HepG2 (cell line): Measurements from ENCODE around the gene RBM45. TPM values are rescaled to one million over a fixed set of nuclear protein-coding genes. Genes with fewer than 3 reads are reported as not detected.

Experiments used
- ARNT2 ChIP-seq: sonication (generic); formaldehyde crosslinking; IDR thresholded peaks from 2 replicates; pipeline ENCODE4 v1.8.0; 2022; ENCODE audit warnings: mild to moderate bottlenecking, low read depth, missing genetic modification reagents, moderate library complexity
- ASH2L ChIP-seq: fragments of 300-600, 200-600 bp; sonication (generic); IDR thresholded peaks from 2 replicates; pipeline ENCODE4 v1.7.0; 2017; ENCODE audit warnings: low read depth, mild to moderate bottlenecking, moderate library complexity, mixed read lengths, low read length; ENCODE audit not compliant: insufficient read length
- DPF2 ChIP-seq: sonication (generic); formaldehyde crosslinking; IDR thresholded peaks from 2 replicates; pipeline ENCODE4 v1.4.0; 2020; ENCODE audit warnings: mild to moderate bottlenecking, low read depth, missing genetic modification reagents, borderline replicate concordance
- ELF1 ChIP-seq: sonication (generic); formaldehyde crosslinking; IDR thresholded peaks from 2 replicates; pipeline ENCODE4 v1.4.0; 2020; ENCODE audit warnings: missing genetic modification reagents
- KLF6 ChIP-seq: IDR thresholded peaks from 2 replicates; pipeline ENCODE4 v1.8.0; 2016; ENCODE audit warnings: missing biosample characterization, missing genetic modification reagents
- KMT2B ChIP-seq: IDR thresholded peaks from 2 replicates; pipeline ENCODE4 v1.6.1; 2016; ENCODE audit warnings: missing genetic modification reagents, missing compliant biosample characterization
- NFKBIZ ChIP-seq: IDR thresholded peaks from 2 replicates; pipeline ENCODE4 v1.6.1; 2018; ENCODE audit warnings: missing genetic modification reagents, missing compliant biosample characterization
- SNAI1 ChIP-seq: sonication (generic); formaldehyde crosslinking; IDR thresholded peaks from 2 replicates; pipeline ENCODE4 v1.5.0; 2020; ENCODE audit warnings: mild to moderate bottlenecking, missing genetic modification reagents, borderline replicate concordance
- SP2 ChIP-seq: sonication (generic); formaldehyde crosslinking; IDR thresholded peaks from 2 replicates; pipeline ENCODE4 v1.5.1; 2020; ENCODE audit warnings: mild to moderate bottlenecking, missing genetic modification reagents
- ZBTB21 ChIP-seq: sonication (generic); formaldehyde crosslinking; IDR thresholded peaks from 2 replicates; pipeline ENCODE4 v1.4.0; 2020; ENCODE audit warnings: missing genetic modification reagents
- ZFP36 ChIP-seq: fragments of 150-350 bp; IDR thresholded peaks from 2 replicates; pipeline ENCODE4 v1.6.1; 2018; ENCODE audit warnings: borderline replicate concordance, low read length, low read depth; ENCODE audit not compliant: partially characterized antibody
- ZNF253 ChIP-seq: sonication (generic); formaldehyde crosslinking; IDR thresholded peaks from 2 replicates; pipeline ENCODE4 v1.8.0; 2022; ENCODE audit warnings: mild to moderate bottlenecking, missing genetic modification reagents, borderline replicate concordance
- ZNF333 ChIP-seq: sonication (generic); formaldehyde crosslinking; IDR thresholded peaks from 2 replicates; pipeline ENCODE4 v1.4.0; 2020; ENCODE audit warnings: mild to moderate bottlenecking, missing genetic modification reagents, borderline replicate concordance
- ZNF343 ChIP-seq: sonication (generic); formaldehyde crosslinking; IDR thresholded peaks from 2 replicates; pipeline ENCODE4 v1.4.0; 2020; ENCODE audit warnings: mild to moderate bottlenecking, missing genetic modification reagents
- ZNF570 ChIP-seq: sonication (generic); formaldehyde crosslinking; IDR thresholded peaks from 2 replicates; pipeline ENCODE4 v1.4.0; 2020; ENCODE audit warnings: mild to moderate bottlenecking, missing genetic modification reagents, borderline replicate concordance
- ZNF766 ChIP-seq: sonication (generic); formaldehyde crosslinking; IDR thresholded peaks from 2 replicates; pipeline ENCODE4 v1.5.0; 2020; ENCODE audit warnings: missing genetic modification reagents, borderline replicate concordance
- polyA plus RNA-seq, 8 experiments: library from polyadenylated mRNA; depleted of rRNA in 3 of 8; stranded (reverse) in 7 of 8; unstranded in 1 of 8; fragments of >200 nt; fragmentation: Illumina TruSeq in 4 of 8; extraction: Trizol in 4 of 8; gene quantifications; 2 replicates each; pipeline versions ENCODE4 v1.2.1 to v1.2.3, GENCODE V29; 2011 to 2016; ENCODE audit warnings: low read depth in 4 of 8, missing spikeins in 1 of 8, mixed read lengths in 1 of 8; ENCODE audit not compliant: insufficient read depth in 1 of 8
- total RNA-seq, 5 experiments: library from RNA; depleted of rRNA; stranded (reverse); fragments of >200 nt; fragmentation: Illumina TruSeq; extraction: Trizol; gene quantifications; 2 replicates each; pipeline ENCODE4 v1.2.3, GENCODE V29; 2016; ENCODE audit warnings: low read depth in 1 of 5
- TF ChIP-seq, protein P1 (sequence below): sonication (generic); formaldehyde crosslinking; IDR thresholded peaks from 2 replicates; pipeline ENCODE4 v1.4.0; 2020; ENCODE audit warnings: mild to moderate bottlenecking, missing genetic modification reagents
- TF ChIP-seq, protein P2 (sequence below): sonication (generic); formaldehyde crosslinking; IDR thresholded peaks from 2 replicates; pipeline ENCODE4 v1.8.0; 2022; ENCODE audit warnings: mild to moderate bottlenecking, missing genetic modification reagents, moderate library complexity
- TF ChIP-seq, protein P3 (sequence below): sonication (generic); formaldehyde crosslinking; IDR thresholded peaks from 2 replicates; pipeline ENCODE4 v1.5.1; 2020; ENCODE audit warnings: missing genetic modification reagents, mild to moderate bottlenecking, borderline replicate concordance
- TF ChIP-seq, protein P4 (sequence below): sonication (generic); formaldehyde crosslinking; IDR thresholded peaks from 2 replicates; pipeline ENCODE4 v1.8.0; 2022; ENCODE audit warnings: mild to moderate bottlenecking, missing genetic modification reagents, borderline replicate concordance

The RBM45 gene
- total and polyA plus RNA-seq, 2 of the 13 experiments (the other 11 are each of a cell fraction or from before 2014, with no cell fraction given), result 5.7 to 25.2 TPM

DNA sequence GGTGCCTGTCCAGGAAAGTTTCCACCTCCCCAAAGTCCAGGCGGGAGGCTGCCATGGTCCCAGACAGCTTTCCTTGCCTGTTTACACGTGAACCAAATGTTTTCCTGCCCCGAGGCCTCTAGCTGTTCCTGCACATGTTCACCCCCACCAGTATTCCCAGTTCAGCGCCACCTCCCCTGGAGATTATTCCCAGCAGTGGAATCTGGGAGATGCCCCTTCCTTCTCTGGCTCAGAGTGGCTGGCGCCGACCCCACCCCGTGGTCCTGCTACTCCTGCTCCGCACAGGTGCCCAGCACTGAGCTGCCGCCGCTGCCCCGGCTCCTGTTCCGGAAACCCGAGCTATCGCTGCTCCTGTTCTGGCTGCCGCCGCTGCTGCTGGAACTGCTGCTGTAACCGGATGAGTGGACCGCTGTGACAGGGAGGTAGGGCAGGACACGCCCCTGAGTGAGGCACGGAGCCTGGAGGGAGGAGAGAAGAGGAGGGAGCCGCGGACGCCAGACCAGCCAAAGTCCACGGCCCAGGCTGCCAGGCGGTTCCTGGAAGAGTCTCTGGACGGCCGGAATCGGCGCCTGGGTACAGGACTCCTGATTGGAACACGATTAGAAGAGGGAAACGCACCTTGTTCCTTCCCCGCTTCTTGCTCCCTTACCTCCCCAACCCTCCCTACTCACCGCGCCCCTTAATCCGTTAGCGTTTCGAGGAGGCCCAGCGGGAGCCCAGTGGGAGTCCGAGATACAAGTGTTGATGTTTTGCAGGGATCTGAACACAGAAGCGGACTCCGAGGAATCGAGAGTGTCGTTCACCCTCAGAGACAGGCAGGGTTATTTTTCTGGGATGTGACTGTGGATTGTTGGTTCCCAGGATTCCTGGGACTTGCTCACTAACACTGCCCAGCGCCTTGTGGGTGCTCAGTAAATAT lies 39.6 kb upstream of the RBM45 start, which contains the start of gene PDE11A (continued):
- TF ChIP-seq, protein P1, sequence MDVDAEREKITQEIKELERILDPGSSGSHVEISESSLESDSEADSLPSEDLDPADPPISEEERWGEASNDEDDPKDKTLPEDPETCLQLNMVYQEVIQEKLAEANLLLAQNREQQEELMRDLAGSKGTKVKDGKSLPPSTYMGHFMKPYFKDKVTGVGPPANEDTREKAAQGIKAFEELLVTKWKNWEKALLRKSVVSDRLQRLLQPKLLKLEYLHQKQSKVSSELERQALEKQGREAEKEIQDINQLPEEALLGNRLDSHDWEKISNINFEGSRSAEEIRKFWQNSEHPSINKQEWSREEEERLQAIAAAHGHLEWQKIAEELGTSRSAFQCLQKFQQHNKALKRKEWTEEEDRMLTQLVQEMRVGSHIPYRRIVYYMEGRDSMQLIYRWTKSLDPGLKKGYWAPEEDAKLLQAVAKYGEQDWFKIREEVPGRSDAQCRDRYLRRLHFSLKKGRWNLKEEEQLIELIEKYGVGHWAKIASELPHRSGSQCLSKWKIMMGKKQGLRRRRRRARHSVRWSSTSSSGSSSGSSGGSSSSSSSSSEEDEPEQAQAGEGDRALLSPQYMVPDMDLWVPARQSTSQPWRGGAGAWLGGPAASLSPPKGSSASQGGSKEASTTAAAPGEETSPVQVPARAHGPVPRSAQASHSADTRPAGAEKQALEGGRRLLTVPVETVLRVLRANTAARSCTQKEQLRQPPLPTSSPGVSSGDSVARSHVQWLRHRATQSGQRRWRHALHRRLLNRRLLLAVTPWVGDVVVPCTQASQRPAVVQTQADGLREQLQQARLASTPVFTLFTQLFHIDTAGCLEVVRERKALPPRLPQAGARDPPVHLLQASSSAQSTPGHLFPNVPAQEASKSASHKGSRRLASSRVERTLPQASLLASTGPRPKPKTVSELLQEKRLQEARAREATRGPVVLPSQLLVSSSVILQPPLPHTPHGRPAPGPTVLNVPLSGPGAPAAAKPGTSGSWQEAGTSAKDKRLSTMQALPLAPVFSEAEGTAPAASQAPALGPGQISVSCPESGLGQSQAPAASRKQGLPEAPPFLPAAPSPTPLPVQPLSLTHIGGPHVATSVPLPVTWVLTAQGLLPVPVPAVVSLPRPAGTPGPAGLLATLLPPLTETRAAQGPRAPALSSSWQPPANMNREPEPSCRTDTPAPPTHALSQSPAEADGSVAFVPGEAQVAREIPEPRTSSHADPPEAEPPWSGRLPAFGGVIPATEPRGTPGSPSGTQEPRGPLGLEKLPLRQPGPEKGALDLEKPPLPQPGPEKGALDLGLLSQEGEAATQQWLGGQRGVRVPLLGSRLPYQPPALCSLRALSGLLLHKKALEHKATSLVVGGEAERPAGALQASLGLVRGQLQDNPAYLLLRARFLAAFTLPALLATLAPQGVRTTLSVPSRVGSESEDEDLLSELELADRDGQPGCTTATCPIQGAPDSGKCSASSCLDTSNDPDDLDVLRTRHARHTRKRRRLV (CRISPR knock-in tag), result no peak
- no peak; the same call in 1 of the 2 replicates for TF ChIP-seq KLF6 (CRISPR knock-in tag)
- no peak; the same call in 1 of the 2 replicates for TF ChIP-seq ZNF343 (CRISPR knock-in tag)
- TF ChIP-seq, protein P2, sequence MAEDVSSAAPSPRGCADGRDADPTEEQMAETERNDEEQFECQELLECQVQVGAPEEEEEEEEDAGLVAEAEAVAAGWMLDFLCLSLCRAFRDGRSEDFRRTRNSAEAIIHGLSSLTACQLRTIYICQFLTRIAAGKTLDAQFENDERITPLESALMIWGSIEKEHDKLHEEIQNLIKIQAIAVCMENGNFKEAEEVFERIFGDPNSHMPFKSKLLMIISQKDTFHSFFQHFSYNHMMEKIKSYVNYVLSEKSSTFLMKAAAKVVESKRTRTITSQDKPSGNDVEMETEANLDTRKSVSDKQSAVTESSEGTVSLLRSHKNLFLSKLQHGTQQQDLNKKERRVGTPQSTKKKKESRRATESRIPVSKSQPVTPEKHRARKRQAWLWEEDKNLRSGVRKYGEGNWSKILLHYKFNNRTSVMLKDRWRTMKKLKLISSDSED, result no peak
- TF ChIP-seq ARNT2 (CRISPR knock-in tag), result peak; percentile 83; the same call in 1 of the 2 replicates
- TF ChIP-seq DPF2 (CRISPR knock-in tag), result peak; percentile 61; the same call in 1 of the 2 replicates
- TF ChIP-seq SP2 (CRISPR knock-in tag), result no peak
- no peak for TF ChIP-seq ZNF333 (CRISPR knock-in tag)
- peak; percentile 69 for TF ChIP-seq ASH2L
- 0 out of 2 replicates have a peak, but pooled peaks have one; percentile 77 for TF ChIP-seq ZNF570 (CRISPR knock-in tag)
- TF ChIP-seq ZNF253, result no peak
- TF ChIP-seq, protein P3, sequence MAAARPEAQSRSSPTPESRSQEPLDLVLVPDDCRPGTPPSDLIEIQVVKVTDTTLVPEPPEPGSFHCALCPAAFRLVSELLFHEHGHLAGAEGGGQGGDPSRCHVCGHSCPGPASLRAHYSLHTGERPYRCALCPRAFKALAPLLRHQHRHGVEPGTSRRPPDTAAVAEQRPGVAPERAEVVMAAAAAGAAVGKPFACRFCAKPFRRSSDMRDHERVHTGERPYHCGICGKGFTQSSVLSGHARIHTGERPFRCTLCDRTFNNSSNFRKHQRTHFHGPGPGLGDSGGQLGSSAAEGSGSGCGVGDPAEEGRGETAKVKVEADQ, result 0 out of 2 replicates have a peak, but pooled peaks have one; percentile 61
- TF ChIP-seq ZFP36, result no peak
- TF ChIP-seq ZNF766 (CRISPR knock-in tag), result peak; percentile 58; the same call in 1 of the 2 replicates
- peak; percentile 81 for TF ChIP-seq ELF1 (CRISPR knock-in tag)
- no peak for TF ChIP-seq ZBTB21 (CRISPR knock-in tag)
- peak; percentile 91 for TF ChIP-seq KMT2B
- no peak for TF ChIP-seq NFKBIZ
- TF ChIP-seq, protein P4, sequence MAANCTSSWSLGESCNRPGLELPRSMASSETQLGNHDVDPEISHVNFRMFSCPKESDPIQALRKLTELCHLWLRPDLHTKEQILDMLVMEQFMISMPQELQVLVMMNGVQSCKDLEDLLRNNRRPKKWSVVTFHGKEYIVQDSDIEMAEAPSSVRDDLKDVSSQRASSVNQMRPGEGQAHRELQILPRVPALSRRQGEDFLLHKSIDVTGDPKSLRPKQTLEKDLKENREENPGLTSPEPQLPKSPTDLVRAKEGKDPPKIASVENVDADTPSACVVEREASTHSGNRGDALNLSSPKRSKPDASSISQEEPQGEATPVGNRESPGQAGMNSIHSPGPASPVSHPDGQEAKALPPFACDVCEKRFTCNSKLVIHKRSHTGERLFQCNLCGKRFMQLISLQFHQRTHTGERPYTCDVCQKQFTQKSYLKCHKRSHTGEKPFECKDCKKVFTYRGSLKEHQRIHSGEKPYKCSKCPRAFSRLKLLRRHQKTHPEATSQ (CRISPR knock-in tag), result no peak; the same call in none of the 2 replicates
- TF ChIP-seq SNAI1 (CRISPR knock-in tag), result peak; percentile 46; the same call in 1 of the 2 replicates
